GM19438 (cell line): Measurements from ENCODE around the gene OLFM2.
"Not testable (repeated sequence)": the region's sequence is repeated elsewhere in the genome, so short reads cannot be mapped to it uniquely, and the experiment has no call there.

Source experiments
- ATAC-seq: cut with Tn5 transposase; IDR thresholded peaks from one replicate; pipeline ENCODE4 v1.9.1; 2021; ENCODE audit warnings: low read depth; ENCODE audit not compliant: unreplicated experiment

The OLFM2 gene

GRCh38 chr19:9943744-9944143, 7.4 kb upstream of the OLFM2 start:
- ATAC-seq, result no peak

GRCh38 chr19:9941671-9942070, 5.4 kb upstream of the OLFM2 start:
- no peak for ATAC-seq

- no peak for ATAC-seq
These were observed 4.9 kb upstream of the OLFM2 start for GRCh38 chr19:9941231-9941630.

GRCh38 chr19:9940778-9941177, 4.5 kb upstream of the OLFM2 start:
- ATAC-seq, result no peak

GRCh38 chr19:9939301-9939913, 3.1 kb upstream of the OLFM2 start:
- no peak for ATAC-seq

- ATAC-seq, result no peak
These were observed 691 bp upstream of the OLFM2 start for GRCh38 chr19:9937001-9937411.

GRCh38 chr19:9935506-9936325, 599 bp downstream of the OLFM2 start:
- no peak for ATAC-seq

- no peak for ATAC-seq
These were observed 2.0 kb downstream of the OLFM2 start for GRCh38 chr19:9934132-9934950.

- no peak for ATAC-seq
These were observed 3.5 kb downstream of the OLFM2 start for GRCh38 chr19:9932835-9933234.

- ATAC-seq, result no peak
These were observed 4.7 kb downstream of the OLFM2 start for GRCh38 chr19:9931629-9932028.

GRCh38 chr19:9923440-9923839, 12.9 kb downstream of the OLFM2 start:
- ATAC-seq, result no peak

GRCh38 chr19:9922782-9923379, 13.4 kb downstream of the OLFM2 start:
- not testable (repeated sequence) for ATAC-seq

GRCh38 chr19:9917321-9917720, 19.0 kb downstream of the OLFM2 start:
- ATAC-seq, result no peak

GRCh38 chr19:9916719-9917118, 19.6 kb downstream of the OLFM2 start:
- ATAC-seq, result no peak

- no peak for ATAC-seq
These were observed 21.8 kb downstream of the OLFM2 start for GRCh38 chr19:9914315-9915207.

GRCh38 chr19:9914001-9914314, 22.4 kb downstream of the OLFM2 start:
- ATAC-seq, result no peak

GRCh38 chr19:9913237-9914000, 22.9 kb downstream of the OLFM2 start:
- ATAC-seq, result no peak

GRCh38 chr19:9912551-9913236, 23.6 kb downstream of the OLFM2 start:
- ATAC-seq, result no peak
